Measurements from ENCODE around the gene SH3PXD2A.

GRCh38 chr10:103727546-103727963, 127.8 kb downstream of the SH3PXD2A start:
- TF ChIP-seq, protein P1, sequence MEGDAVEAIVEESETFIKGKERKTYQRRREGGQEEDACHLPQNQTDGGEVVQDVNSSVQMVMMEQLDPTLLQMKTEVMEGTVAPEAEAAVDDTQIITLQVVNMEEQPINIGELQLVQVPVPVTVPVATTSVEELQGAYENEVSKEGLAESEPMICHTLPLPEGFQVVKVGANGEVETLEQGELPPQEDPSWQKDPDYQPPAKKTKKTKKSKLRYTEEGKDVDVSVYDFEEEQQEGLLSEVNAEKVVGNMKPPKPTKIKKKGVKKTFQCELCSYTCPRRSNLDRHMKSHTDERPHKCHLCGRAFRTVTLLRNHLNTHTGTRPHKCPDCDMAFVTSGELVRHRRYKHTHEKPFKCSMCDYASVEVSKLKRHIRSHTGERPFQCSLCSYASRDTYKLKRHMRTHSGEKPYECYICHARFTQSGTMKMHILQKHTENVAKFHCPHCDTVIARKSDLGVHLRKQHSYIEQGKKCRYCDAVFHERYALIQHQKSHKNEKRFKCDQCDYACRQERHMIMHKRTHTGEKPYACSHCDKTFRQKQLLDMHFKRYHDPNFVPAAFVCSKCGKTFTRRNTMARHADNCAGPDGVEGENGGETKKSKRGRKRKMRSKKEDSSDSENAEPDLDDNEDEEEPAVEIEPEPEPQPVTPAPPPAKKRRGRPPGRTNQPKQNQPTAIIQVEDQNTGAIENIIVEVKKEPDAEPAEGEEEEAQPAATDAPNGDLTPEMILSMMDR (conservative IDR thresholded peaks at IDR 0.05; ENCODE audit: low read depth, low read length), result no peak
- no peak for TF ChIP-seq EZH2 (IDR thresholded peaks at IDR 0.05; ENCODE audit: borderline replicate concordance, low read depth, low read length, poor library complexity, severe bottlenecking)
